ENCODE measurements around the gene SRSF8.
"Not testable (repeated sequence)": the region's sequence is repeated elsewhere in the genome, so short reads cannot be mapped to it uniquely, and the experiment has no call there.

Gene SRSF8, protein sequence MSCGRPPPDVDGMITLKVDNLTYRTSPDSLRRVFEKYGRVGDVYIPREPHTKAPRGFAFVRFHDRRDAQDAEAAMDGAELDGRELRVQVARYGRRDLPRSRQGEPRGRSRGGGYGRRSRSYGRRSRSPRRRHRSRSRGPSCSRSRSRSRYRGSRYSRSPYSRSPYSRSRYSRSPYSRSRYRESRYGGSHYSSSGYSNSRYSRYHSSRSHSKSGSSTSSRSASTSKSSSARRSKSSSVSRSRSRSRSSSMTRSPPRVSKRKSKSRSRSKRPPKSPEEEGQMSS

DNA sequence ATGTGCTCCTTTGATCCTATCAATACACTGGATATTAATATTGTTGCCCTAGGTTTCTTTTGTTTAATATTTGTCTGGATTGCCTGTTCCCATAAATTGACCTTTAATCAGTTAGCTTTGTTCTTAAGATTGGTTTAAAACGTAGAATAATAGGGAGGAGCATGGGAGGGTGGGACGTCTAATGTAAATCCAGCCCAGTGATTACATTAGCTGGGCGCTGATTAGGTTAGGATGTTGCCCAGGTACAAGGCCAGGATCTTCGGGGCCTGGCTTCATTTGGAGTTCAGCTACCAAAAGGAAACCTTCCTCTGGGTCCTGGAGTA lies at the start of gene SRSF8:
Gene SRSF8, plus strand, starts transcription at position 204 of the 323 bp plus-strand sequence. CDS start 308 bp downstream, outside the sequence.
- DNase-seq (ENCODE audit: low spot score), result no peak

DNA sequence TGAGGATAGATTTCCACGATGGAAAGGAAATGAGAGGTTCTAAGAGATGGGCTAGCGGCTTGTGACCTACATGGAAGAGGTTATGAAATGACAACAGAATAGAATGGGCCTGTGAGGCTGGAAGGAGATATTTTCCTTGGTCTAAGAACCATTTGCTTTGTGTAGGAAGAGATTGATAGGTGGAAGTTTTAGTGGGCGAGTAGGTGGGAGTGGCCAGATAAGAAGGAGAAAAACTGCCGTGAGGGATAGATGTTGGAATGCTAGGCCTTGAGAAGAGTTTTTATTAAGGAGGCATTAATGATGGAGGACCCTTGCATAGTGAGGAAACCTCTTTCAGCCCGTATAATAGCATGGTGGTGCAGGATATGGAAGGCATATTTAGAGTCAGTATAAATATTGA lies 45.3 kb upstream of the SRSF8 start:
- not testable (repeated sequence) for DNase-seq (ENCODE audit: low spot score)

DNA sequence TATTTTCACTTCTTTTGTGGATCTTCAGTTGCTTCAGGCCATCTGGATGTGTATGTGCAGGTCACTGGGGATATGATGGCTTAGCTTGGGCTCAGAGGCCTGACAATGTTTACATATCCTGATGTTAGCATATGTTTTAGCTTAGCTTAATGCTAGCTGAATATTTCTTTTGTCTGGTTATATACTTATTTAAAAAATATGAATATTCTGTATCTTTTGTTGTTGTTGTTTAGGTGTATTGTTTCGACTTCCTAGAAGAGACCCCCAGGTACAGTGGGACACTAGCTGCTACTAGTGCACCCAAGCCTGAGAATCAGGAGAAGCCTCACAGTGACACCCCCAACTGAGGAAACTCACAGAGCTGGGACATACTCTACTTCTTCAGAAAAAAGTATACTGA lies 41.8 kb upstream of the SRSF8 start, which contains the start of gene KDM4E:
Gene KDM4E, plus strand, starts transcription at position 301 of the 400 bp plus-strand sequence. CDS start 300 bp downstream, outside the sequence.
- no peak for DNase-seq (ENCODE audit: low spot score)

DNA sequence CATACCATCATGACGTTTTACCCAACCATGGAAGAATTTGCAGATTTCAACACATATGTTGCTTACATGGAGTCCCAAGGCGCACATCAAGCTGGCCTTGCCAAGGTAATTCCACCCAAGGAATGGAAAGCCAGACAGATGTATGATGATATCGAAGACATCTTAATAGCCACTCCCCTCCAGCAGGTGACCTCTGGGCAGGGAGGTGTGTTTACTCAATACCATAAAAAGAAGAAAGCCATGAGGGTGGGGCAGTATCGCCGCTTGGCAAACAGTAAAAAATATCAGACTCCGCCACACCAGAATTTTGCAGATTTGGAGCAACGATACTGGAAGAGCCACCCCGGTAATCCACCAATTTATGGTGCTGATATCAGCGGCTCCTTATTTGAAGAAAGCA lies 41.1 kb upstream of the SRSF8 start:
- DNase-seq (ENCODE audit: low spot score), result not testable (repeated sequence)

DNA sequence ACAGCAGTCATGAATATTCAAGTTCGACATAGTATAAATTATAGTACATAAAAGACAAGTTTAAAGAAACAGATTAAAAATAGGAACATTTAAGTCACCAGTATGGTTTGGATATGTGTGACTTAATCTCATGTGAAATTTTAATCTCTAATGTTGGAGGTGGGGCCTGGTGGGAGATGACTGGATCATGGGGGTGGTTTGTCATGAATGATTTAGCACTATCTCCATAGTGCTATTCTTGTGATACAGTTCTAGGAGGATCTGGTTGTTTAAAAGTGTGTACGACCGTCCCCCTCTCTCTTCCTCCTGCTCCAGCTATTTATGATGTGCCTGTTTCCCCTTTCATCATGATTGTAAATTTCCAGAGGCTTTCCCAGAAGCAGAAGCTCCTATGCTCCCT lies 38.4 kb upstream of the SRSF8 start:
- DNase-seq (ENCODE audit: low spot score), result no peak

DNA sequence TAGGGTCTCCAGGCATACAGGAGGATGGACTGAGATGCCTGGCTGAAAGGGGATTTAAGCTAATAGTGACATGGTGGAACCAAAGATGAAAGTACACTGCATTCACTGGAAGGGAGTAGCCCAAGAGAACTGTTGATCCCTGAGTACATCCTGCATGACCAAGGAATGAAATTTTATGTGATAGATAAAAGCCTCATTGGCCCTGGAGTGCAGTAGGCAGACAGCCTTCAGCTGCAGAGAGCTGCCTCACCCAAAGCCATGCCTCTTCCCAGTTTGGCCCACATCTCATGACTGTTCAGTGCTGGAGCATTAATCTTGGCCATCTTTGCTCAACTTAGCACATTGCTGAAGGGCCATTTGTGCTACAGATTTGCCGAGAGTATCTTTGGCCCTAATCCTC lies 33.7 kb upstream of the SRSF8 start:
- no peak for DNase-seq (ENCODE audit: low spot score)

DNA sequence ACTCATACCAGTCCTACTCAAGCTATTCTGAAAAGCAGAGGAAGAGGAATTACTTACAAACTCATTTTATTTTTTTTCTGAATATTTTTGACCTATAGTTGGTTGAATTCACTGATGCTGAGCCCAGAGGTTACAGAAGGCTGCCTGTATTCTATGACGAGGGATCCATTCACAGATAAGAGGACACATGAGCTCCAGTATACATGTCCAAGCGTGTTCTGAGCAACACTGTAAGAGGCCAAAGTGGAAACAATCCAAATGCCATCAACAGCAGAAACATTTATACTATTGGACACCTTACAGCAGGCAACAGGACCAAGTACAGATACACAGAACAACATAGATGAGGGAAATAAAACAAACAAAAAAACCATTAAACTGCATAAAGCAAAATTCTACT lies 31.4 kb upstream of the SRSF8 start:
- DNase-seq (ENCODE audit: low spot score), result no peak

DNA sequence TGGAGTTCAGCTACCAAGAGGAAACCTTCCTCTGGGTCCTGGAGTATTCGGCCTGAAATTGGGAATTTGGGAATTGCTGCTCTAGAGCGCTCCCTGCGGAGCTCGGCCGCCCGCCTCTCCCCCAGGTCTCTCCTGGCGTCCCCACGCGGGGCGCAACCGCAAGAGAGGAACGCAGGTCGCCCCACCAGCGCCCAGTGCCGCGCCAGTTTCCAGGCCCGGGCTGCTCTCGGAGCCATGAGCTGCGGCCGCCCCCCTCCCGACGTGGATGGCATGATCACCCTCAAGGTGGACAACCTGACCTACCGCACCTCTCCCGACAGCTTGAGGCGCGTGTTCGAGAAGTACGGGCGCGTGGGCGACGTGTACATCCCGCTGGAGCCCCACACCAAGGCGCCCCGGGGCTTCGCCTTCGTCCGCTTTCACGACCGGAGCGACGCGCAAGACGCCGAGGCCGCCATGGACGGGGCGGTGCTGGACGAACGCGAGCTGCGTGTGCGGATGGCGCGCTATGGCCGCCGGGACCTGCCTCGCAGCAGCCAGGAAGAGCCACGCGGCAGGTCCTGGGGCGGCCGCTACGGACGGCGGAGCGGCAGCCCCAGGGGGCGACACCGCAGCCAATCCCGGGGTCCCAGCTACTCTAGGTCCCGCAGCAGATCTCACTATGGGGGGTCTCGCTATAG lies 29.2 kb upstream of the SRSF8 start:
- not testable (repeated sequence) for DNase-seq (ENCODE audit: low spot score)

DNA sequence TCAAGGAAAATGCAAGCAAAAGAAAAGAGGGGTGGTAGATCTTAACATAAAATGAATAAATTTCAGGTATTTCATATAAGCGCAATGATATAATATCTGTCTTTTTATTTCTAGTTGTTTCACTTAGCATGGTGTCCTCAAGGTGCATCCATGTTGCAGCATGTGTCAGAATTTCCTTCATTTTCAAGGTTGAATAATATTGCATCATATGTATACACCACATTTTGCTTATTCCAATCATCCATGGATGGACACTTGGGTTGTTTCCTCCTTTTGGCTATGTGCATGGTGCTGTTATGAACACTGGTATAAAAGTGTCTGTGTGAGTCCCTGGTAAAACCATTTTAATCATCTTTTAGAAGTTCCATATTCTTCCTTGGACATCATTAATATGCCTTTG lies 24.5 kb upstream of the SRSF8 start:
- no peak for DNase-seq (ENCODE audit: low spot score)

DNA sequence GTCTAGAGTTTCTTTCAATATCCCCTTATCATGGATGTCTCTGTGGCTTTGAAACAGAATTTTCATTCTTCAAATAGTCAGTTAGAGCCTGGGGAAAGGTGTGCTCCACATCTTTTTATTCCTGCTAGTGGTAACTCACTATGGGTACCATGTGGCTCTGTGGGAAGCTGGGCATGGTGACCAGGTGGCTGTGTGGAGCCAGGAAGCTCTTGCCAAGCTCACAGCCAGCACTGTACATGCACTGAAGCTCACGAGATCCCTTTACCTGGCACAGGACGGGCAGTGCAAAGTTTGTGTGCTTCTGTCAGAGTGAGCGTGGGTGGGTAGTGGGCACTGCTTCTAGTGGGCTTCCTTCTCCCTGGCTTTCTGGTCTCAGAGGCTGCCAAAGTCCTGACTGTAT lies 23.8 kb upstream of the SRSF8 start:
- no peak for DNase-seq (ENCODE audit: low spot score)

DNA sequence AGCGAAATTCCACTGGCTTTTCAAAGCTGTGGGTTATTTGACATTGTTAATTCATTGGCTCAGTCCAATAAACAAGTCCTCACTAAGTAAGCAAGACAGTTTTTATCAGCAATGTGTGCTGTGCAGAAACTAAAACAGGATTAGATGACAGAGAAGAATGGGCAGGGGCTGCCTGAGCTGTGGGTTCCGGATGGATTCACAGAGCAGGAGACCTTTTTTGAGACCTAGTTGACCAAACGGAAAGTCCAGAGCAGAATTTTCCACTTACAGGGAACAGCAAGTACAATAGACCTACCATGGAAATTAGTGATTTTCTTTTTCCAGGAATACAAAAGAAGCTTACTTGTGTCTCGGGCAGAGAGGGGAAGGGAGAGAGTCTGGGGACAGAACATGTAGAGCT lies 22.7 kb upstream of the SRSF8 start:
- DNase-seq (ENCODE audit: low spot score), result no peak

DNA sequence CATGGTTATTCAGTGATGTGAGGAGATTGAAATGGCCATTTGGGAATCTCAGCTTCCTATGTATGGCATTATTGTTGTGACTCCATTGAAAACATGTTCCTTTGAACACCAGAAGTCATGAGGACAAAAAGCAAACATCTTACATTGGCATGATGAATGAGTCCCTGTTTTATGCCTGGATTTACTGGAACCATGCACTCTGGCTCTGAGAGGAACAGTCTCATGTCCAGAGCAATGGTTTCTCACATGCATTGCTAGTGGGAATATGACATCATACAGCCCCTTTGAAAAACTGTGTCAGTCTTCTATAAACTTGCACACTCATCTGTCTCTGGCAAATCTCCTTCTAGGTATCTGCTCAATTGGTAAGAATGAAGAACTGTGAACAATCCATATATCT lies 20.9 kb upstream of the SRSF8 start:
- no peak for DNase-seq (ENCODE audit: low spot score)

DNA sequence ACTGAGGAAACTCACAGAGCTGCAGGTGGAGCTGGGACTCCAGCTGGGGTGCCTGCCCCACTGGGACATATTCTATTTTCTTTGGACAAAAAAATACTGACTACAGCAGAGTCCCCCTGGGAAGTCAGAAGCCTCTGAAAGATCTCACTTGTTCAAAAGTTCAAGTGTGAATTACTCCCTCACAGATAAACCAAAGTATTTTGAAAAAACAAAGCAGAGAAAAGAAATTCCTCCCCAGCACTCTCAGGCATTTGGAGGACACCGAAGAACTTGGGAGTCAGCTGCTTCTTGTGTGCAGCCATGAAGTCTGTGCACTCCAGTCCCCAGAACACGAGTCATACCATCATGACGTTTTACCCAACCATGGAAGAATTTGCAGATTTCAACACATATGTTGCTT lies 17.6 kb upstream of the SRSF8 start, which contains the start of gene KDM4F:
Gene KDM4F, plus strand, starts transcription at position 301 of the 400 bp plus-strand sequence.
- DNase-seq (ENCODE audit: low spot score), result not testable (repeated sequence)

DNA sequence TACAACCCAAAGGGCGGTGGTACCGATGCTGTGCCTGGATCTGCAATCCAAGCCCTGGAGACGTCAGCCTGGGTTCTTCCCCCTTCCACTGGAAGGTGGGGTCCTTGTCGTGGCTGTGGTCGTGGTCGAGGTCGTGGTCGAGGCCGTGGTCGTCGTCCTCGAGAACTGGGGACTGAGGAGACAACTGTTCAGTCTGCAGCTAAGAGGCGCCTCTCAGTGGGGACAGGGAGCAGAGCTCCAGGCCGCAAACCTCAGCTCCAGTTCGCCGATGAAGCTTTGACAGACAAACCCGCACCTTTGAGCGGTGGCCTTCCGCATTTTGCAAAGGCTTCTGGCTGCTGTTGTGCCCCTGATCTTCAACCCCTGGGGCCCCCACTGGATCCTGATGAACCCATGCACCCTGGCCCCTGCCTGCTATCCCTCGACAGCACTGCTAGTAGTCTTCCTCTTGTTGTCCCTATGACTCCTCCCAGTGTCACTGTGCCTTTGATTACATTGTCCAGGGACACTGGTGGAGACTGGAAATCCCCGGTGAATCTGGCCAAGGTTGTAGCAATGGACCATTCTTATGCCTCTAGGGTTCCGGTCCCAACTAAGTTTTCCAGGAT lies 16.0 kb upstream of the SRSF8 start:
- DNase-seq (ENCODE audit: low spot score), result no peak

DNA sequence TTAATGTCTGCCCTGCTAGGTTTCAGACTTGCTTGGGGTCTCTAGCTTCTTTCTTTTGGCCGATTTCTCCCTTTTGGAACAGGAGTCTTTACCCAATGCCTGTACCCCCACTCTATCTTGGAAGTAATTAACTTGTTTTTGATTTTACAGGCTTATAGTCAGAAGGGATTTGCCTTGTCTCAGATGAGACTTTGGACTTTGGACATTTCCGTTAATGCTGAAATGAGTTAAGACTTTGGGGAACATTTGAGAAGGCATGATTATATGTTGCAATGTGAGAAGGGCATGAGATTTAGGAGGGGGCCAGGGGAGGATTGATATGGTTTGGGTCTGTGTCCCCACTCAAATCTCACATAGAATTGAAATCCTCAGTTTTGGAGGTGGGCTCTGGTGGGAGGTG lies 12.4 kb upstream of the SRSF8 start:
- DNase-seq (ENCODE audit: low spot score), result no peak

DNA sequence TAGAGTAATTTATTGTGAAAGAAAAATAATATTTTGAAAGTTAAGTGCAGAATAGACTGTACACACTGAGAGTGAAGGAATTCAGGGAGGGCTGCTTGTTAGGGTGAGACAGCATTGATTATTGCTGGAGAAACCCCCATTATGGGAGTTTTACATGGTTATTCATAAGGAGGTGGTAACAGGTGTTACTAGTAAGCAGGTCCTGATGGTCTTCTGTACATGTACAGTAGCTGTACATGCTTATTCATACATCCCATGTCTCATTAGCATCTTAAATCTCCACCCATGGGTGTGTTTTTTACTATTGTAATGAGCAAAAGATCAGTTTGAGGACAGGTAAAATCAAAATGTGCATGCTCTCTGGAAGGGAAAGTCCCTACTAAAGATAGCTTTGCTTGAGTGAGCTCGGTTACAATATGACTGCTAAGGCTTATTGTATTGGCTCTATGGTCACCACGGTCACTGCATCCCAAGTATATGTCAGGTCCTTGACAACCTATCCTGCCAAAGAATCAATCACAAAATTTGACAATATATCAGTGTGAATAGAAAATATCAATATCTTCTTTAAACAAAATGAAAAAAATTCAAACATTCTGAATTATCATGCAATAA lies 11.3 kb upstream of the SRSF8 start:
- DNase-seq (ENCODE audit: low spot score), result no peak

DNA sequence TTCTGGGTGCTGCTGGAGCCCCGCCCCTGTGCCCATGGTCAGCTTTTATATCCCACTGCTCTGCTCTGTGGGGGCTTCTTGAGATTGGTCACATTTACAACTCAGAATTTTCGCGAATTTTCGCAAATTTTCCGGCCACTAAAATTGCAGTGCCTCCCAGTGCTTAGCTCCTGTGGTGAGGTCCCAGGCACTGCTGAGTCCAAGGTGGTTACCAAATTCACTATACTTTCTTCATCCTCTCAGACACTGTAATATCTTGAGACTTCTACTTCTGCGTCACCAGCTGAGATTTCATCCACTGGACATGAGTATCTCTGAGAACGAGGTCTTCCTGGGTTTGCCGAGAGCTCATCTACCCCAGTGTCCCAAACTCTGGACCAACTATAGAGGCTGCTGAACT lies 8.8 kb upstream of the SRSF8 start:
- DNase-seq (ENCODE audit: low spot score), result no peak

DNA sequence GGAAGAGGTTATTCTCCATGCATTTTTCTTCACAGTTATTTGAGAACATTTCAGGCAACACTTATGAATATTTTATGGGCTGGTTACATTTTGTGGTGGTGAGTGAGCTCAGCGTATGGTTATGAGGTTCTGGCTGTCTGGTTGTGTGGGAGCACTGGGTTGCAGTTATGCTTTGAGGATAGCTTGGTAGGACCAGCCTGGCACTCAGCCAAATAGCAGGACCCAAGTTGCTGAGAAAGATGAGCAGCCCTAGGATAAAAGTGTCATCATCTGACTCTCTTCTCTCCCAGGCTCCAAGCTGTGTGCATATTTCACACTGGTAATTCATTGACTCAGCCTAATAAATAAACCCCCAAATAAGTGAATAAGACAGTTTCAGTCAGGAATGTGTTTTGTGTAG lies 8.1 kb upstream of the SRSF8 start:
- DNase-seq (ENCODE audit: low spot score), result no peak

DNA sequence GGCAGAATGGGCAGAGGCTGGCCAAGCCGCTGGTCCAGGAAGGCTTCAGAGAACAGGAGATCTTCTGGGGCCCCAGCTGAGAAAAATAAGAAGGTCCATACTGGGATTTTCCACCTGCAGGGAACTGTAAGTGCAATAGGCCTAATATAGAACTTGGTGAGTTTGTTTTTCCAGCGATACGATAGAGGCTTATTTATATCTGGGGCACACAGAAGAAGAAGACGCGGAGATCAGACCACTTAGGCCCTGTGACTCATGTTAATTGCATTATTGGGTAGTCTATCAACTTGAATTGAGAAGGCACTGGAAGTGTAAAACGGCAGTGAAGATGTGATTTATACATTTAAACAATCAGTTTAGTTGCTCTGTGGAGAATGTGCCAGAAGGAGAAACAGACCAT lies 7.7 kb upstream of the SRSF8 start:
- no peak for DNase-seq (ENCODE audit: low spot score)

DNA sequence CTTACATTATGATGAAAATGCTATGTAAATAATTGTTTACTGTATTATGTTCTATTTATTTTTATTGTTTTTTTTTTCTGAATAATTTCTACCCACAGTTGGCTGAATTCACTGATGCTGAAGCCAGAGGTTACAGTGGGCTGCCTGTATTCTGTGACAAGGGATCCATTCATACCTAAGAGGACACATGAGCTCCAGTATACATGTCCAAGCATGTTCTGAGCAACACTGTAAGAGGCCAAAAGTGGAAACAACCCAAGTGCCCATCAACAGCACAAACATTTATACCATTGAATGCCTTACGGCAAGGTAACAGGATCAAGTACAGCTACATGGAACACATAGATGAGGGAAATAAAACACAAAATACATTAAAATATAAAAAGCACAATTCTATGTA lies 1.4 kb upstream of the SRSF8 start:
- no peak for DNase-seq (ENCODE audit: low spot score)

DNA sequence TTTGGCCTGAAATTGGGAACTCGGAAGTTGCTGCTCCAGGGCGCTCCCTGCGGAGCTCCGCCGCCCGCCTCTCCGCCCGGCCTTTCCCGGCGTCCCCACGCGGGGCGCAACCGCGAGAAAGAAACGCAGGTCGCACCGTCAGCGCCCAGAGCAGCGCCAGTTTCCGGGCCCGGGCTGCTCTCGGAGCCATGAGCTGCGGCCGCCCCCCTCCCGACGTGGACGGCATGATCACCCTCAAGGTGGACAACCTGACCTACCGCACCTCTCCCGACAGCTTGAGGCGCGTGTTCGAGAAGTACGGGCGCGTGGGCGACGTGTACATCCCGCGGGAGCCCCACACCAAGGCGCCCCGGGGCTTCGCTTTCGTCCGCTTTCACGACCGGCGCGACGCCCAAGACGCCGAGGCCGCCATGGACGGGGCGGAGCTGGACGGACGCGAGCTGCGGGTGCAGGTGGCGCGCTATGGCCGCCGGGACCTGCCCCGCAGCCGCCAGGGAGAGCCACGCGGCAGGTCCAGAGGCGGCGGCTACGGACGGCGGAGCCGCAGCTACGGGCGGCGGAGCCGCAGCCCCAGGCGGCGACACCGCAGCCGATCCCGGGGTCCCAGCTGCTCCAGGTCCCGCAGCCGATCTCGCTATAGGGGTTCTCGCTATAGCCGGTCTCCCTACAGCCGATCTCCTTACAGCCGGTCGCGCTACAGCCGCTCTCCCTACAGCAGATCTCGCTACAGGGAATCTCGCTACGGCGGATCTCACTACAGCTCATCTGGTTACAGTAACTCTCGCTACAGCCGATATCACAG lies 521 bp downstream of the SRSF8 start:
- DNase-seq (ENCODE audit: low spot score), result peak; percentile 65

DNA sequence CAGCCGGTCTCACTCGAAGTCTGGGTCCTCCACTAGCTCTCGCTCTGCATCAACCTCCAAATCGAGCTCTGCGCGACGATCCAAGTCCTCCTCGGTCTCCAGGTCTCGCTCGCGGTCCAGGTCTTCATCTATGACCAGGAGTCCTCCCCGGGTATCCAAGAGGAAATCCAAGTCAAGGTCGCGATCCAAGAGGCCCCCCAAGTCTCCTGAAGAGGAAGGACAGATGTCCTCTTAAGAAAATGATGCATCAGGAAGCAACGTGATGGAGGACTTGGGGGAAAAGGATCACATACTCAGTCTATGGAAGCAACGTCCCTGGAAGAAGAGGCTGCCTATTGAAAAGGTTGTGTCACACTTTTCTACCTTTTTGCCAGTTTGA lies 1.1 kb downstream of the SRSF8 start:
- DNase-seq (ENCODE audit: low spot score), result no peak
